ACHN (cell line): ENCODE data around the gene MARVELD1.

Experiments
- DNase-seq: peaks from one replicate; pipeline ENCODE4 v3.0.0-alpha.2; 2015
- in situ Hi-C: cut with HindIII; loops from 2 replicates; pipeline ENCODE4 v1.10.0; 2017; ENCODE audit warnings: low sequenced_read_pairs, low pct_ligation_motif_present, low pct_unique_long_range_greater_than_20kb

The MARVELD1 gene

DNA sequence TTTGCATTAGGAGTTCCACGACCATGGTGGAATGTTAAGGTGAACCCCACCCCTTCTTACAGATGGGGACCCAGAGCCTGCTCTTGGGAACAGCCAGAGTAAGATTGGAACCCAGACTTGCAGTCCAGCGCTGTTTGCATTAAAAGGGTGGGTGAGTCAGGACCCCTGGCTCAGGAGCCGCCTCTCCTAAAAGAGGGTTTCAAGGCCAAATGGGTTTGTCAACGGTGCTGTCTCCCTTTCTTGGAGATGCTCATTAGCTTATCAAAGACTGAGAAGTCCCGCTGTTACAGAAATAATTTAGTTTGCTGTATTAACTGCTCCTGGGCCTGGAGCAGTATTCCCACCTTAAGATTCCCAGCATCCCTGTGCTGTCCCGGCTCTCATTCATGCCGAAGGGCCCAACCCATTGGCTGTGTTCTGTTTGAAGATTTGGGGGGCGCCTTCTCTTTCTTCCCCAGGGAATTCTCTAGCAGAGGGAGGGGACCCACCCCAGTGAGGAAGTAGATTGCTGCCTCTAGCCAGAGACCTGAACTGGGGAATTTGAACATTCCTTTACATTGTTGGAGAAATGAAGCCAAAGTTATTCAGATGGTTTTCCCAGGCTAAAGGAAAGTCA lies 1.8 kb downstream of the MARVELD1 start:
- in situ Hi-C loops = no loop called here
- no peak for DNase-seq

DNA sequence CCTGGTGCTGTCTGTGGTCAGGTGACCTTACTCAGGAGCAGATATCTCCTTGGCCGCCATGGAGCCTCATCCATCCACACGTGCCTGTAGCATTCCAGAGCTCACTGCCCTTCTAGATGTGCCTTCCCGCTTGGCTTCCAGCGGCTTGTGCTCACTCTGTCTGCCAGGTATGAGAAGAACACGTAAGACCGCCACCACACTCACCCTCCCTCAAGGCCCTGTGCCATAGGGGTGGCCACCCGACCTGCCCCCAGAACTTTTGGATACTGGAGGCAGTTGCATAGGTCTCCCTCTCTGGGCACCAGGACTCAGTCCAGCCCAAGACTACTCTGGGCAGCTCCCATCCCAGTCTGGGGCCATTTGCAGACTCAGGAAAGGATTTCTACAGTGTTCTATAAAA lies 4.1 kb downstream of the MARVELD1 start:
- no peak for DNase-seq
- in situ Hi-C loops = no loop called here

DNA sequence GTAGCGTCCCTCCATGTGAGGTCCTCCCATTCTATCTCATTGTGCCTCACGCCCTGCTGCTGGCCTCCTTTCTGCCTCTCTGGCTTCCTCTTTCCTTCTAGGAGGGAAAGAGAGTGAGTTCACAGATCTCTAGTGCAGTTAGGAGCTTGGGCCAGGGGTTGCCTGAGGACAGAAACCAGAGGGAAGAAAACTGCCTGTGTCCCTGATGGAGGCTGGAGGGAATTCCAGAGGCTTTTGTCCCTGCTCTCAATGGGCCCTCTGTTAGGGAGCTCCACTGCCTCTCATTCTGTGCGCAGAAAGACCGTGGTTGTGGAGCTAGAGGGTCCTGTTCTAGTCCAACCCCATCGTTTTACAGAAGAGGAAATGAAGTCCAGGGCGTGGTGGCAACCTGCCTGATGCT lies 4.6 kb downstream of the MARVELD1 start:
- no peak for DNase-seq
- in situ Hi-C loops = no loop called here

DNA sequence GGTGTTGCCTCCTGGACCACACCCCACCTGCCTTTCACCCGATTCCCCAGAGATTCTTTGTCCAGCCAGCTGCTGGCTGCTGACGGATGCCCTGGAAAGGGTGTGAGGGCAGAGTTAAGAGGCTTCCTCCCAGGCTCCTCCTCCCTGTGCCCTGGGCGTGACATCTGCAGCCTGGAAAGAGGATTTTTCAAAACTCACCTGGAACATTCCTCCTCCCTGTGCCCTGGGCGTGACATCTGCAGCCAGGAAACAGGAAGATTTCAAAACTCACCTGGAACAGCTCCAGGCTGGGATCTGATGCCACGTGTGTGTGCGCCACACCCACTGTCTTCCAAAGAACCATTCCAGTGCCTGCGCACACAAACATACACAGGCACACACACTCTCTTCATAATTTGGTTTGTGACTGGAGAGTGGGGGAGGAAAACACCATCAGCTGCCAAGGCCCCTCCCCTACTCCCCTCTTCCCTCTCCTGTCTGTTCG lies 5.2 kb downstream of the MARVELD1 start:
- no peak for DNase-seq

DNA sequence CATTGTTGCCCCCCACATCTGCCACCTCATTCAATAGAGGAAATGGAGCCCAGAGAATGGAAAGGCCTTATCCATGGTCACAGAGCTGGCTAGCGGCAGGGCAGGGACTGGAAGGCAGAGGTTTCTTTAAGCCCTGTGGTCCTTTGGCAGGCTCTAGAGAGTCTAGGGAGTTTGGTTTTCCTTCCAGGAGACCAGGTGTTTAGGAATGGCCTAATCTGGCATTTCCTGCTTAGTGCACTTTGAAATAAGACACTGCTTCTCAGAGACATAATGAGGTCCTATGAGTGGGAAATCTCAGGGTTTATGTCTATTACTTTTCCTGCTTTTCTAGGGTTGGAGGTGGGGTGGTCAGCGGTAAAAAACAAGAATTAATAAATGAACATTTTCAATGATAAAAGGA lies 6.1 kb downstream of the MARVELD1 start:
- in situ Hi-C loops = no loop called here
- no peak for DNase-seq

More for the DNA sequence above, 5.2 kb downstream of the MARVELD1 start:
- in situ Hi-C loops = no loop called here

DNA sequence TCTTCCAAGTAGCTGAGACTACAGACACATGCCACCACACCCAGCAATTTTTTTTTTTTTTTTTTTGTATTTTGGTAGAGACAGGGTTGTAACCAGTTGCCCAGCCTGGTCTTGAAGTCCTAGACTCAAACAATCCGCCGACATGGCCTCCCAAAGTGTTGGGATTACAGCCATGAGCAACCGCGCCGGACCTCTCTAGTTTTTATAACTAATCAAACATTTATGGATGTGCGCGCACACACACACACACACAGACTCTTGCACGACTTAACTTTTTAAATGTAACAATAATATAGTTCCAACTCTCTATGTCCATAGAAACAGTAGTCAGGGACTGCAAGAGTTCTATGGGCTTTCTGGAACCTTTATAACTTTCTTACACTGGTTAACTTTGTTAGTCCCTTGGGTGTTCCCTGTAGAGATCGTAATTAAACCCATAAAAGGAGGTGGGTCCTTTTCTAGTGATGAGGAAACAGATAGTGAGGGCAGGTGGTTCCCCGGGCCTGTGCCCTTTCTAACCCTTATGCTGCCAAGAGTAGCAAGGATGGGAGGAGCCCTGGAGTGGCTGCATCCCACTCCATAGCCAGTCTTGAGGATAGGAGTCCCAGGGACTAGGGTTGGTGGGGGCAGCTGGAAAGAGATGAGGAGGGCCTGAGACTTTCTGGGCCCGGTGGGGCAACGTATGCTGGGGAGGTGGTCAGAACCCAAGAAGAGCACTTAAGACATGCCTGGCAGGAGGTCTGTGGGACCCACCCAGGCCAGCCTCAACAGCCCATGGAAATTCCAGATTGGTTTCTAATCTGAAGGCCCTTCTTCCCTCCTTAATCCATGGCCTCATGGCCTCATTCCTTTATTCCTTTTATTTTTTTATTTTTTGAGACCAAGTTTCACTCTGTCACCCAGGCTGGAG lies 8.6 kb downstream of the MARVELD1 start:
- no peak for DNase-seq
- in situ Hi-C loops = no loop called here

DNA sequence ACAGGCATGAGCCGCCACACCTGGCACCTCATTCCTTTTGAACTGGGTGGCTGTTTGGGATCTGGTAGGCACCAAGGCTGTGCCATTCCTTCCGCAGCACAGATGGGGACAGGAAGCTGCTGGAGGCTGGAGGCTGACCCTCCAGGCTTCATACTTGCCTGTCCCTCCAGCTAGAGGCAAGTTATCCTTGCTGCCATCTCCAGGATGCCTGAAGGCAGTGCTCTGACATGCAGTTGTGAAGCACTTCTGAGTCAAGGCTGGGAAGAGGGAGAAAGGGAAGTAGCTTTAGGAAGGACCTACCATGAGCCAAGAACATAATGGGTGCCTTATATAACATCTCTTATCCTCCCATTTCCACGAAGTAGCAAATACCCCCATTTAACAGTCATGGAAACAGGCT lies 9.5 kb downstream of the MARVELD1 start:
- in situ Hi-C loops = no loop called here
- DNase-seq = no peak

DNA sequence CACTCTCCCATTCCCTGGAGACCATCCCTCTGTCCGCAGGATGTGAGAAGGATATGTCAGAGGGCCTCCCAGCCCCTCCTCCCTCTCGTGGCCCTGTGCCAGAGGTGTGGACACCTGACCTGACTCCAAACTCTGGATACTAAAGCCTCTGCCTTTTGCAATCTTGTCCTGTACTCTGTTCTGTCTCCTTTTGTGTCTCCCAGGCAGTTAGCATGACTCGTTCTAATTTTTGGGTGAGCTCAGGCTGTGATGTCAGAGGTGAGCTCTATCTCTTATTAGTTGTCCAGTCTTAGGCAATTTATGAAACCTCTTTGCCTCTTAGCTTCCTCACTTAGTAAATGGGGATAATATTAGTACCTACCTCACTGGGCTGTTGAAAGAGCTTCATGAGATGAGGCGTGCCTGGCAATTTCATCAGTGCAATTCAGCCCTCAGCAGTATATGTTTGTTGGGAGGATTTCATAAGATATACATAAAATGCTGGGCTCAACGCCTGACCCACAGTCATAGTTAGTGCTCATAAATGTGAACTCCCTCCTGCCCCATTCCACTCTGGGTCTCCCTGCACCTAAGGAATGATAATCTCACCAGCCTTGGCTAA lies 10.9 kb downstream of the MARVELD1 start:
- DNase-seq = no peak
- in situ Hi-C loops = no loop called here

DNA sequence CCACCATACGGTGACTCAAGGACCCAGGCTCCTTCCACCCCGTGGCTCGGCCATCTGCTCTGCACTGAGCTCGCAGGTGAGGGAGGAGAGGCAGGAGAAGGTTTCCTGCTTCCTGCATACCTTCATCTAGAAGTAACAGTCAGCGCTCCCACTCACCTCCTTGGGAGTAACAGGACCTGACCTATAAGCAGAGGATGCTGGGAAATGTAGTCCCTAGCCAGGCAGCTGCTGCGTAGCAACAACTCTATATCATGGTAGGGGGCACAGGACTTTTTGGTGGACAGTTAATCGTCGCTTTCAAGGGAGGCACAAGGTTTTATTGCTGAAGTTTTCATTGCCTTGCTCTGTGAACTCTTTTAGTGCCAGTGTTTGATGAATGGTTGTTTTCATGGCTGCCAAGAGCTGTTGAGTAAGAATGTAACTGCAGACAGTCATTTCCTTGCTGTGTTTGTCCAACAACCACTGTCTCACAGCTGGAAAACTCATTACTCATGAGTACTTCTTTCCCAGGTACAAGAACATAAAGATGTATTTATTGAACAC lies 13.2 kb downstream of the MARVELD1 start:
- in situ Hi-C loops = no loop called here
- DNase-seq = no peak

DNA sequence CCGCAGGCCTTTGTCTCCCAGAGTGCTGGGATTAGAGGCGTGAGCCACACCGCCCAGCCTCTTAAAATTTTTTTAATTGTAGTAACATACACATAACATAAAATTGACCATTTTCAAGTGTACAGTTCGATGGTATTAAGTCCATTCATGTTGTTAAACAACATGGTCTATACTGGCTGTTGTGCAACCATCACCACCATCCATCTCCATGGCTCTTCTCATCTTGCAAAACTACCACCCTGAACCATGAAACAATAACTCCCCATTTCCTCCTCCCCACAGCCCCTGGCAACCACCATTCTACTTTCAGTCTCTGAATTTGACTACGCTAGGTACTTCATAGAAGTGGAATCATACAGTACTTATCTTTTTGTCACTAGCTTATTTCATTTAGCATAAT lies 15.5 kb downstream of the MARVELD1 start:
- DNase-seq = no peak
- in situ Hi-C loops = no loop called here

DNA sequence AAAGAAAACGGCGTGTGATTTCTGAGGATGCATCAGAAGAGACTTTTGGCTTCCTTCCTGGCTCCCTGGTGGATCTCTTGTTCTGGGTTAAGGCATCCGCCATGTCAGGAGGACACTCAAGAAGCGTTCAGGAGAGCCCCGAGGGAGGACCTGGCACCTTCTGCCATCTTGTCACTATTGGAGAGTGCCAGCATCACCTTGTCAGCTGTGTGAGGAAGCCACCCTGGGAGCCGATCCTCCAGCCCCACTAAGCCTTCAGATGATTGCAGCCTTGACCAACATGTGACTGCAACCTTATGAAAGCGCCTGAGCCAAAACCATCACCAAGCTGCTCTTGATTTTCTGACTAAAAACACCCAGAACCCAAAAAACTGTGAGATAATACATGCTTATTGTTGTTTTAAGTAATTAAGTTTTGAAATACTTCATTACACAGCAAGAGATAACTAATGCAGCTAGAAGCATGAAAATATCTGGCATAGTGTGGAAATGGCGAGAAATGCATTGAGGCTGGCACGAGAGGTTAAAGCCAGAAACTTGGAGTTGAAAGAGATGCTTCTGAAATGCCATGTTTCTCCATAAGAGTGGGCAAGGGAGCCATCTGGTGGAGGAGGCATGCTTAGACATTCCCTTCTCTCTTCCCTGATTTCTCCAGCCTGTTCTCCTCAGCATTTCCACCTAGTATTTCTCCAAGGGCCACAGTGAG lies 18.0 kb downstream of the MARVELD1 start:
- peak; percentile 77 for DNase-seq
- in situ Hi-C loops = no loop called here

DNA sequence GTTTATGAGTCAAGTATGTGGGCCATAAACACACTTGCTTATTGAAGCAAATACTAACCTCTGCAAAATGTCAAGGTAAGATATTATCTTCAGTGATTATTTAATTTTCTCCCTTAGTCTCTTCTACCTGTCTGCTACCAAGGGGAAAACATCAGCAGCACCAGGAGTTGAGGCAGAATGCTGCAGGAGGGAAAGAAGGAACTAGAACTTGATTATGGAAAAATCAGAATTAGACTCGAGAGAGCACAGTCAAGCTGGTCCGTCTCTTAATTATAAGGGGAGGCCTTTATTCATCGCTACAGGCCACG lies 18.5 kb downstream of the MARVELD1 start:
- no peak for DNase-seq
- in situ Hi-C loops = no loop called here

DNA sequence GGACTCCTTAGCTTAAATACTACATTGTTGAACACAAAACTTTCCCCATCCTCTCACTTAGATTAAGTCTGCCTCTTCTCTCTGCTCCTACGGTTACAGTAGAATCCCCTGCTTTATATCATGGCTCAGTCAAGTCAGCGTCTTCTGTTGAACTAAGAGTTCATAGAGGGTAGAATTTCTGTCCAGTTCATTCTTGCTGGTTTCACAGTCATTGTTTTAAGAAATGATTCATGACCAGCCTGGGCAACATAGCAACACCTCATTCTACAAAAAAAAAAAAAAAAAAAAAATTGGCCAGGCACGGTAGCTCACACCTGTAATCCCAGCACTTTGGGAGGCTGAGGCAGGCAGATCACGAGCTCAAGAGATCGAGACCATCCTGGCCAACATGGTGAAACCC lies 19.7 kb downstream of the MARVELD1 start:
- no peak for DNase-seq
- in situ Hi-C loops = no loop called here

DNA sequence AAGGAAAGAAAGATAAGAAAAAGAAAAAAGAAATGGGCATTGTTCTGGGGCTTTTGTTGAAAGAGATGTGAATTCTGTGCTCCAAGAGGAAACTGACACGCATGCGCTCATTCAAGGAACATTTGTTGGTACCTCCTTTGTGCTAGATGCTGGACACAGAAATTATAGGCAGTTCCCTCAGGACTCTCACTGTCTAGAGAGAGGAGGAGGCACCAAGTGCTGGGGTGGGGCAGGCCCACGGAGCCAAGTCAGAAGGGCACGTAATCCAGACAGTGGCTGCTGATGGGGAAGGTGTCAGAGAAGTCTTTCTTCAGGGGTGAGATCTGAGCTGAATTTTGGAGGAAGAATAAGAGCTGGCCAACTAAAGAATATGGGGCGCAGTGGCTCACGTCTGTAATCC lies 20.5 kb downstream of the MARVELD1 start:
- DNase-seq = no peak
- in situ Hi-C loops = no loop called here

DNA sequence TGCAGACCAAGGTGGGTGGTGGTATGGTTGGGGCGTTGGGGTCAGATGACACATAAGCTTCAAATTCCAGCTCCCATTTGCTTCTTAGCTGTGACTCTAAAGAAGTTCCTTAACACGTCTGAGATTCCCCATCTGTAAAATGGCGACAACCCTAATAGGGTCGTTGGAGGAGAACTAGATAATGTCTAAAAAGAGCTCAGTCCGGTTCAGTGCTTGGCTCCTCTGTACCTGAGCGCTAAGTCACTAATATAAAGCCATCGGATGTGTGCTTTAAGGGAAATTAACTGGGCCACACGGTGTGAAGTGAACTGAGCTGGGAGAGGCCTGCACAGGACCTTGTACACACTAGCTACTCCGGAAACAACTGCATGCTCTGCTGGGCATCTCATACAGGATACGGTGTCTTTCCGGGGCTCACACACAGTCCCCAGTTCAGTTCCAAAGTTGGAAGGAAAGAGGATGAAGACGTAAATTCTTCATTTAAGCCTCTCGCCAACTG lies 22.9 kb downstream of the MARVELD1 start:
- in situ Hi-C loops = no loop called here
- DNase-seq = no peak

DNA sequence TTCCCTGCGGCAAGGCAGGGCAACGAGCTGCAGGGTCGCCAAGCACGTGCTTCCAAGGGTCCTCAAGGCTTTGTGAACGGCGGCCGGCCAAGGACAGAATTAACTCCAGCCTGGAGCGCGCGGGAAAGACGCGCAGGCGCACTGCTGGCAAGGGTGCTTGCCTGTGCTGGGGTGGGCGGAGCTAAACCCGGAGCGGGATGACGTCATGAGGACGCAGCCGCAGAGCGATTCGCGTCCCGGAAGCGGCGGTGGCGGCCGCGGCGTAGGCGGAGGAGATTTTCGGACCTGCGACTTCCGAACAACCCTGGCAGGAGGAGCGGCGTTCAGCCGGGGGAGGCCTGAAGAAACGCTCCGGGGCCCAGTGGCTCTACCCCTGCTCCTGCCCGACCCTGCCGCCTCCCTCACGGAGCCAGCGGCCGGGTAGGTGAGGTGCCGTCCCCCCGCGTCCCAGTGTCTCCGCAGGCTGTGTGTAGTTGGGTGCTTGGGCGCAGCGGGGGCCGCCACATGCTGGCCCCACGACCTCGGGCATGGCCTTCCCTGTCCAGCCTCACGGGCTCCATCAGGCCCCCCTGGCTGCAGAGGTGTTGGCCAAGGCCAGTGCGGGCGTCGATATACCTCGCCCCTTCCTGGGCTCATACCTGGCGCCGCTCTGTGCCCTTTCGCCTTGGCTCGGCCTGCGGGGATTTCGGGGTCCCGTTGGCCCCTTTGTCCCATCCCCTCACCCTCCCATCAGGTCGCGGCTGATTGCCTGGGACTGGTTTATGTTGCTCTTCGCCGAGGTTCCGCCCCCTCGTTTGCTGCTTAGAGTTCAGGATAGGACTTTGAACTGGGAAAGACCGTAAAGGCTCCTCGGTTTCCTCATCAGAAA lies 23.6 kb downstream of the MARVELD1 start, which contains the start of gene ZFYVE27:
ZFYVE27 (plus strand) TSS at position 227 of the 868 bp plus-strand sequence. CDS start 1,350 bp downstream, outside the sequence.
- in situ Hi-C loops = no loop called here
- peak; percentile 96 for DNase-seq

DNA sequence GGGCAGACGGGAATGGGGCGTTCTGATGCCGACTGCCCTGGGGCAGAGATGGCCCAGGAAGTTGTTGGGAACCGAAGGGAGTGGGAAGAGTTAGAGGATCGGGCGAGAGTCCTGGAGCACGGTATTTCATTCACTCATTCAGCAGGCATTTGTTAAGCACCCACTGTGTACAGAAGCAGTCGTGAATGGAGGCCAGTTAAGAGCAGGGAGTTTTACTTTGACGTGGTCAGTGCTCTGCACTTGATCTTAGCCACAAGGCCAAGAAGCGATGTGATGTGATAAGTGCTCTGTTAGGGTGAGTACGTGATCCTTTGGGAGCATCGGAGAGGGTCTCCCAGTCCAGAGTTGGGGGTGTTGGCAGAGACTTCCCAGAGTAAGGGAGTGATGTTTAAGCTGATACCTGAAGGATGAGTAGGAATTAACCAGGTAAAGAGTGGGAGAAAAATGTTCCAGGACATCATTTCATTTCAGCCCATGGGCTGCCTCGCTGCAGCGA lies 24.3 kb downstream of the MARVELD1 start:
- in situ Hi-C loops = no loop called here
- DNase-seq = no peak

DNA sequence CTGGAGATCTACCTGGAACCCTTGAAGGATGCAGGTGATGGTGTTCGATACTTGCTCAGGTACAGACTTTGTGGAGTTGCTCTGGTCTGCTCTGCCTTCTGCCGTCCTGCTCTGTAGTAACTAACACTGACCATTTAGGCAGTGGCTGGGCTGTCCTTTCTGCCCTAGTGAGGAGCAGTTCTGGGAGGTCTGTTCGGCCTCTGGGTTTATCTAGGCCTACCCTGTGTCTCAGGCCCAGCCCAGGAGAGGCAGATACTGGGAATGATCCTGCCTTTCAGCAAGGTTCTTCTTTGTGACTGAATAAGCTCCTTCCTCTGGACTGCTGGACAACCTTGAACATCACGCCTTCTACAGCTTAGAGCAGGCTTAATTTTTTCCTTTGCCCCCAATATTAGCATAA lies 25.1 kb downstream of the MARVELD1 start:
- in situ Hi-C loops = no loop called here
- DNase-seq = no peak
